ENCODE data around the gene PTPN21.

DNA sequence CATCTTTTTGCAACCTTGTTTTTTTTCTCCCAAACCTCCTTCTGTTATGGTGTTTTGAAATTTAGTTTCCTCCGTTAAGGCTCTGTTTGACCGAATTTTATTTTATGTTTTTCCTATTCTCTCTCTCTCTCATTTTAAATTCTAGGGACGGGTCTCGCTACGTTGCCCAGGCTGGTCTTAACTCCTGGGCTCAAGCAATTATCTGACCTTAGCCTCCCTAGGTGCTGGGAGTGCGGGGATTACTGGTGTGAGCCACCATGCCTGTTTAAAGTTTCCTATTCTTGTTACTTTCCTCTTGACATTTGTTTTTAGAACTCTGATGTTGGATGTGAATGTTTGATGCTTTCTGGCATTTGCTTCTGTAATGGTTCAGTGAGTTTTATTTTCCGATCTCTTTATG, 9.0 kb upstream of the PTPN21 start:
- TF ChIP-seq, protein P1, sequence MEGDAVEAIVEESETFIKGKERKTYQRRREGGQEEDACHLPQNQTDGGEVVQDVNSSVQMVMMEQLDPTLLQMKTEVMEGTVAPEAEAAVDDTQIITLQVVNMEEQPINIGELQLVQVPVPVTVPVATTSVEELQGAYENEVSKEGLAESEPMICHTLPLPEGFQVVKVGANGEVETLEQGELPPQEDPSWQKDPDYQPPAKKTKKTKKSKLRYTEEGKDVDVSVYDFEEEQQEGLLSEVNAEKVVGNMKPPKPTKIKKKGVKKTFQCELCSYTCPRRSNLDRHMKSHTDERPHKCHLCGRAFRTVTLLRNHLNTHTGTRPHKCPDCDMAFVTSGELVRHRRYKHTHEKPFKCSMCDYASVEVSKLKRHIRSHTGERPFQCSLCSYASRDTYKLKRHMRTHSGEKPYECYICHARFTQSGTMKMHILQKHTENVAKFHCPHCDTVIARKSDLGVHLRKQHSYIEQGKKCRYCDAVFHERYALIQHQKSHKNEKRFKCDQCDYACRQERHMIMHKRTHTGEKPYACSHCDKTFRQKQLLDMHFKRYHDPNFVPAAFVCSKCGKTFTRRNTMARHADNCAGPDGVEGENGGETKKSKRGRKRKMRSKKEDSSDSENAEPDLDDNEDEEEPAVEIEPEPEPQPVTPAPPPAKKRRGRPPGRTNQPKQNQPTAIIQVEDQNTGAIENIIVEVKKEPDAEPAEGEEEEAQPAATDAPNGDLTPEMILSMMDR (IDR thresholded peaks at IDR 0.05): no peak
- TF ChIP-seq POLR2A (IDR thresholded peaks at IDR 0.05): no peak

Measured in right lobe of liver (tissue), 4 donors.